GM21723 (cell line): Measurements from ENCODE around the gene LNP1.
A peak's percentile ranks its signal among the peaks of the same experiment; 100 is the strongest.
"Not testable (repeated sequence)": the region's sequence is repeated elsewhere in the genome, so short reads cannot be mapped to it uniquely, and the experiment has no call there.

Source experiments
- ATAC-seq: cut with Tn5 transposase; IDR thresholded peaks from one replicate; pipeline ENCODE4 v1.9.1; 2021; ENCODE audit warnings: mild to moderate bottlenecking, moderate library complexity; ENCODE audit not compliant: unreplicated experiment

The LNP1 gene

GRCh38 chr3:100471444-100471843 is 70.1 kb downstream of the LNP1 start:
- no peak for ATAC-seq

GRCh38 chr3:100477851-100478360 is 76.6 kb downstream of the LNP1 start:
- not testable (repeated sequence) for ATAC-seq

- not testable (repeated sequence) for ATAC-seq
Observed at GRCh38 chr3:100478521-100478920, 77.2 kb downstream of the LNP1 start.

- no peak for ATAC-seq
Observed at GRCh38 chr3:100480081-100480480, 78.7 kb downstream of the LNP1 start.

- no peak for ATAC-seq
Observed at GRCh38 chr3:100482176-100482575, 80.8 kb downstream of the LNP1 start.

- no peak for ATAC-seq
Observed at GRCh38 chr3:100483529-100483928, 82.2 kb downstream of the LNP1 start.

GRCh38 chr3:100486808-100487207 is 85.5 kb downstream of the LNP1 start:
- no peak for ATAC-seq

- no peak for ATAC-seq
Observed at GRCh38 chr3:100489118-100489517, 87.8 kb downstream of the LNP1 start.

- peak; percentile 95 for ATAC-seq
Observed at GRCh38 chr3:100492059-100493006, 91.0 kb downstream of the LNP1 start, which contains the start of gene TMEM45A. Gene TMEM45A (plus strand): TSS chr3:100492619. CDS start chr3:100555212, 62,593 bp downstream.

GRCh38 chr3:100496711-100497261 is 95.4 kb downstream of the LNP1 start:
- ATAC-seq, result peak; percentile 43

- no peak for ATAC-seq
Observed at GRCh38 chr3:100499651-100500050, 98.3 kb downstream of the LNP1 start.

- ATAC-seq, result no peak
Observed at GRCh38 chr3:100500320-100500880, 99.1 kb downstream of the LNP1 start.

- peak; percentile 63 for ATAC-seq
Observed at GRCh38 chr3:100503448-100503847, 102.1 kb downstream of the LNP1 start.
